ENCODE measurements around the gene SORBS2. TPM values are rescaled to one million over a fixed set of nuclear protein-coding genes. Genes with fewer than 3 reads are reported as not detected.

Gene SORBS2
- total RNA-seq, 4 donors from 2014 or later, result 640 to 1,569 (median 1,016) TPM

- H3K27ac ChIP-seq, result no peak overlapping the region
- TF ChIP-seq POLR2AphosphoS5 (IDR thresholded peaks at IDR 0.05) (no peak), CTCF (IDR thresholded peaks at IDR 0.05) (no peak), EP300 (IDR thresholded peaks at IDR 0.05) (no peak), POLR2A (IDR thresholded peaks at IDR 0.05) (no peak)
- no peaks in the 10 kb centered on the region for H3K9me3 ChIP-seq
- peaks cover 0 to 15% of the 10 kb centered on the region in 2 donors for H3K36me3 ChIP-seq
- H3K4me3 ChIP-seq, result no peak overlapping the region
- 94 to 95% methylated on average over 6 of the region's 6 CpGs for whole genome bisulfite sequencing, 2 donors (ENCODE audit: low coverage in 1 of 2)
- peaks cover 0 to 4% (median 0%) of the 10 kb centered on the region in 3 donors for H3K4me1 ChIP-seq
- no peak for ATAC-seq
- no peaks in the 10 kb centered on the region for H3K27me3 ChIP-seq
Measured at GRCh38 chr4:185666156-185666555, 145.8 kb downstream of the SORBS2 start.

GRCh38 chr4:185665655-185666054 is 146.3 kb downstream of the SORBS2 start:
- no peak for TF ChIP-seq EP300 (IDR thresholded peaks at IDR 0.05)
- no peak for TF ChIP-seq CTCF (IDR thresholded peaks at IDR 0.05)
- no peak for TF ChIP-seq POLR2A (IDR thresholded peaks at IDR 0.05)
- TF ChIP-seq POLR2AphosphoS5 (IDR thresholded peaks at IDR 0.05), result no peak
- H3K4me1 ChIP-seq, result no peaks in the 10 kb centered on the region
- H3K36me3 ChIP-seq, result peaks cover 0 to 15% of the 10 kb centered on the region in 2 donors
- no peaks in the 10 kb centered on the region for H3K27me3 ChIP-seq
- H3K9me3 ChIP-seq, result no peaks in the 10 kb centered on the region
- no peak overlapping the region for H3K27ac ChIP-seq
- no peak overlapping the region for H3K4me3 ChIP-seq
- no peak for ATAC-seq
- 80 to 85% methylated on average over 1 to 4 of the region's 11 CpGs for WGBS, 2 donors (ENCODE audit: low coverage in 1 of 2)

- TF ChIP-seq POLR2A (IDR thresholded peaks at IDR 0.05) (no peak), CTCF (IDR thresholded peaks at IDR 0.05) (no peak), POLR2AphosphoS5 (IDR thresholded peaks at IDR 0.05) (no peak), EP300 (IDR thresholded peaks at IDR 0.05) (no peak)
- H3K27ac ChIP-seq, result no peak overlapping the region
Measured at GRCh38 chr4:185664481-185664880, 147.5 kb downstream of the SORBS2 start.

GRCh38 chr4:185662030-185662778 is 149.8 kb downstream of the SORBS2 start:
- Histone ChIP-seq H3K9me3 (no peaks in the 10 kb centered on the region), H3K4me1 (peaks cover 0 to 6% (median 0%) of the 10 kb centered on the region in 3 donors), H3K36me3 (peaks cover 0 to 15% of the 10 kb centered on the region in 2 donors), H3K4me3 (no peak overlapping the region), H3K27ac (no peak overlapping the region), H3K27me3 (no peaks in the 10 kb centered on the region)
- no peak for ATAC-seq
- no peak for TF ChIP-seq CTCF (IDR thresholded peaks at IDR 0.05)
- TF ChIP-seq EP300 (IDR thresholded peaks at IDR 0.05), result no peak
- no peak for TF ChIP-seq POLR2AphosphoS5 (IDR thresholded peaks at IDR 0.05)
- TF ChIP-seq POLR2A (IDR thresholded peaks at IDR 0.05), result no peak
- WGBS, 2 donors (ENCODE audit: low coverage in 1 of 2), result 81 to 96% methylated on average over 10 to 11 of the region's 15 CpGs

More at GRCh38 chr4:185664481-185664880, 147.5 kb downstream of the SORBS2 start:
- no peaks in the 10 kb centered on the region for H3K27me3 ChIP-seq
- H3K4me3 ChIP-seq, result no peak overlapping the region
- no peaks in the 10 kb centered on the region for H3K9me3 ChIP-seq
- no peaks in the 10 kb centered on the region for H3K4me1 ChIP-seq
- no peak for ATAC-seq
- 81 to 84% methylated on average over 4 of the region's 4 CpGs for WGBS, 2 donors (ENCODE audit: low coverage in 1 of 2)
- peaks cover 0 to 15% of the 10 kb centered on the region in 2 donors for H3K36me3 ChIP-seq

- no peaks in the 10 kb centered on the region for H3K27me3 ChIP-seq
- no peak overlapping the region for H3K4me3 ChIP-seq
- no peak for ATAC-seq
- peaks cover 0 to 9% of the 10 kb centered on the region in 2 donors for H3K36me3 ChIP-seq
- TF ChIP-seq POLR2A (IDR thresholded peaks at IDR 0.05) (no peak), POLR2AphosphoS5 (IDR thresholded peaks at IDR 0.05) (no peak), CTCF (IDR thresholded peaks at IDR 0.05) (no peak), EP300 (IDR thresholded peaks at IDR 0.05) (no peak)
- peaks cover 0 to 10% (median 0%) of the 10 kb centered on the region in 3 donors for H3K4me1 ChIP-seq
- H3K27ac ChIP-seq, result peak overlapping the region in 1 of 4 donors; percentile 22
- WGBS, 2 donors (ENCODE audit: low coverage in 1 of 2), result 91 to 93% methylated on average over 4 of the region's 5 CpGs
- H3K9me3 ChIP-seq, result no peaks in the 10 kb centered on the region
Measured at GRCh38 chr4:185660340-185660739, 151.7 kb downstream of the SORBS2 start.

All from gastroesophageal sphincter (tissue), 4 donors.